ENCODE measurements around the gene CACNA1I. TPM values are rescaled to one million over a fixed set of nuclear protein-coding genes. Genes with fewer than 3 reads are reported as not detected.

CACNA1I gene
- total RNA-seq, 1 donor from 2014 or later, result 0.03 TPM

DNA sequence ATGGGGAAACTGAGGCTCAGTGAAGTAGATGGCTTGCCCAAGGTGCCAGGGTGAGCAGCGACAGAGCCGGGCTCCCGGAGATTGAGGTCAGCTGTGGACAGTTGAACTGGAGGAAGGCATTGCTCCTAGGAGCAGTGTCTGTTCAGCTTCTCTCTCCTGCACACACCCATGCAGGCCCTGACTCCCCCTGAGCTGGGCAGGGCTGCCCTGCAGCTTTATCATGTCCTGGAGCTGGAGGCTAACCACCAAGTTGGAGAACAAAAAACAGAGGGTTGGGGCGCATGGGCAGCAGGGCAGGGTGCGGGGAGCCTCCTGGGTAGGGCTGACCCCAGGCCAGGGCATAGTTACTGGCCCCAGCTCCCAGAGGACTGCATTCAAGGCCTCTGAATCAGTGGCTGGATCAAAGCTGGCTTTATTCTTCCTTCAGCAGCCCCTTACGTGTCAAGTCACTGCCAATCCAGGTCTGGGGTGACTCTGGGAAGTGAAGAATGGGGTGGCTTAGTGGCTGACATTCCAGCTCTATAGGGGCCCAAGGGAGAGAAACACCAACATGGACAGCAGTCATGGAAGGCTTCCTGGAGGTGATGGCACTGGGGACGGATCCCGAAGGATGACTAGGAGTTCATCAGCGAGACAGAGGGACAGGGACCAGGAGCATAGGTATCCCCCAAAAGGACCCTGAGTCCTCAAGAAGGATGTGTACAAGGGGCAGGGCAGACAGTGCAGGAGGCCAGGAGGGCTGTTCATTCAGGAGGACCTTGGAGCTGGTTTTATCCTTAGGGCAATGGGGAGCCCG, 83.8 kb downstream of the CACNA1I start:
- Mint-ChIP-seq H3K27me3 (ENCODE audit: unreplicated experiment) (peaks cover 19% of the 10 kb centered on the region), H3K36me3 (ENCODE audit: unreplicated experiment) (no peaks in the 10 kb centered on the region), H3K4me1 (ENCODE audit: unreplicated experiment) (no peaks in the 10 kb centered on the region), H3K27ac (ENCODE audit: unreplicated experiment) (no peak overlapping the region), H3K4me3 (ENCODE audit: unreplicated experiment) (no peak overlapping the region), H3K9me3 (ENCODE audit: unreplicated experiment) (no peaks in the 10 kb centered on the region)
- DNase-seq (ENCODE audit: extremely low spot score, unreplicated experiment), result no peak
- TF ChIP-seq, protein P1, sequence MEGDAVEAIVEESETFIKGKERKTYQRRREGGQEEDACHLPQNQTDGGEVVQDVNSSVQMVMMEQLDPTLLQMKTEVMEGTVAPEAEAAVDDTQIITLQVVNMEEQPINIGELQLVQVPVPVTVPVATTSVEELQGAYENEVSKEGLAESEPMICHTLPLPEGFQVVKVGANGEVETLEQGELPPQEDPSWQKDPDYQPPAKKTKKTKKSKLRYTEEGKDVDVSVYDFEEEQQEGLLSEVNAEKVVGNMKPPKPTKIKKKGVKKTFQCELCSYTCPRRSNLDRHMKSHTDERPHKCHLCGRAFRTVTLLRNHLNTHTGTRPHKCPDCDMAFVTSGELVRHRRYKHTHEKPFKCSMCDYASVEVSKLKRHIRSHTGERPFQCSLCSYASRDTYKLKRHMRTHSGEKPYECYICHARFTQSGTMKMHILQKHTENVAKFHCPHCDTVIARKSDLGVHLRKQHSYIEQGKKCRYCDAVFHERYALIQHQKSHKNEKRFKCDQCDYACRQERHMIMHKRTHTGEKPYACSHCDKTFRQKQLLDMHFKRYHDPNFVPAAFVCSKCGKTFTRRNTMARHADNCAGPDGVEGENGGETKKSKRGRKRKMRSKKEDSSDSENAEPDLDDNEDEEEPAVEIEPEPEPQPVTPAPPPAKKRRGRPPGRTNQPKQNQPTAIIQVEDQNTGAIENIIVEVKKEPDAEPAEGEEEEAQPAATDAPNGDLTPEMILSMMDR (IDR thresholded peaks at IDR 0.05), result no peak

DNA sequence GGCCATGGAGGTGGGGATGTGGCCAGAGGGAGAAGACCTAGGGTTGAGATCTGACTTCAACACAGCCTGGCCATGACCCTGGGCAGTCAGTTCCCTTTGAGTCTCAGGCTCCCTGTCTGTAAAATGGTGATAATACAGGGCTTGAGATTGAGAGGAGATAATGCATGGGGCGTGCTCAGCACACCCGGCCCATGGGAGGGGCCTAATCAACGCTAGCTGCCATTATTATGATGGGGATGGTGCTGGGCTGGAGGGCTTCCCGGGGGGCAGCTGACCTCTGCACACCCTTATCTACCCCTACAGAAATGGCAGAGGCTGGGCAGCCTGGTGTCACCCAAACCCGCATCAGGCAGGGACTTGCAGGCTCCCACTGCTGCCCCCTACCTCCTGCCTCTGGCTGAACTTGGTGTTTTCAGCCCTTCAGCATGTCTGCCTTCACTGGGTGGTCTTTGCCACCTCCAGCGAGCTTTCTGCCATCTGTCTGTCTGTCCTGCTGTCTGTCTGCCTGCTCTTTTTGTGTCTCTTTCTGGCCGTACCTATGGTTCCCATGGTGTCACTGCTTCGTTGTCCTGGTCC, 84.5 kb downstream of the CACNA1I start:
- Mint-ChIP-seq H3K27ac (ENCODE audit: unreplicated experiment) (no peak overlapping the region), H3K27me3 (ENCODE audit: unreplicated experiment) (peaks cover 23% of the 10 kb centered on the region), H3K9me3 (ENCODE audit: unreplicated experiment) (no peaks in the 10 kb centered on the region), H3K4me1 (ENCODE audit: unreplicated experiment) (no peaks in the 10 kb centered on the region), H3K36me3 (ENCODE audit: unreplicated experiment) (no peaks in the 10 kb centered on the region), H3K4me3 (ENCODE audit: unreplicated experiment) (no peak overlapping the region)
- TF ChIP-seq, protein P1 (IDR thresholded peaks at IDR 0.05), result peak; percentile 7
- no peak for DNase-seq (ENCODE audit: extremely low spot score, unreplicated experiment)

DNA sequence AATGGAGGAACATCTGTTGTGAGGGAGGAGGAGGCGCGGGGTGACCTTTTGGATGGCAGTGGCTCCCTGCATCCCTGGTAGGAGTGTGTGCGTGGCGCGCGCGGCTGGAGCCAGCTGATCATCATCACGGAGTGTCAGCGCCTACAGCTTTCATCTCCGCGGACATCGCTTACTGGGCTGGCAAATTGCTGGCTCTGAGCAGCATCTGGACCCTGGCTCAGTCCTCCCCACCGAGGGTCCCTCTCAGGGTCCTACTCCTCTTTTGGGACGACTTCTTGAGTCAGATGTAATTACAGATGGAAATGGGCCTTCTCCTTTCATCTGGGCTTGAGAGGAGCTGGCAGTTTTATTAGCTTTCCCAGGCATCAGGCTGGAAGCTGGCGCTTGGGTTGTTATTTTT, 85.3 kb downstream of the CACNA1I start:
- Mint-ChIP-seq H3K9me3 (ENCODE audit: unreplicated experiment) (no peaks in the 10 kb centered on the region), H3K27me3 (ENCODE audit: unreplicated experiment) (peaks cover 30% of the 10 kb centered on the region), H3K36me3 (ENCODE audit: unreplicated experiment) (no peaks in the 10 kb centered on the region), H3K27ac (ENCODE audit: unreplicated experiment) (no peak overlapping the region), H3K4me3 (ENCODE audit: unreplicated experiment) (no peak overlapping the region), H3K4me1 (ENCODE audit: unreplicated experiment) (no peaks in the 10 kb centered on the region)
- DNase-seq (ENCODE audit: extremely low spot score, unreplicated experiment), result no peak
- TF ChIP-seq, protein P1 (IDR thresholded peaks at IDR 0.05), result no peak

DNA sequence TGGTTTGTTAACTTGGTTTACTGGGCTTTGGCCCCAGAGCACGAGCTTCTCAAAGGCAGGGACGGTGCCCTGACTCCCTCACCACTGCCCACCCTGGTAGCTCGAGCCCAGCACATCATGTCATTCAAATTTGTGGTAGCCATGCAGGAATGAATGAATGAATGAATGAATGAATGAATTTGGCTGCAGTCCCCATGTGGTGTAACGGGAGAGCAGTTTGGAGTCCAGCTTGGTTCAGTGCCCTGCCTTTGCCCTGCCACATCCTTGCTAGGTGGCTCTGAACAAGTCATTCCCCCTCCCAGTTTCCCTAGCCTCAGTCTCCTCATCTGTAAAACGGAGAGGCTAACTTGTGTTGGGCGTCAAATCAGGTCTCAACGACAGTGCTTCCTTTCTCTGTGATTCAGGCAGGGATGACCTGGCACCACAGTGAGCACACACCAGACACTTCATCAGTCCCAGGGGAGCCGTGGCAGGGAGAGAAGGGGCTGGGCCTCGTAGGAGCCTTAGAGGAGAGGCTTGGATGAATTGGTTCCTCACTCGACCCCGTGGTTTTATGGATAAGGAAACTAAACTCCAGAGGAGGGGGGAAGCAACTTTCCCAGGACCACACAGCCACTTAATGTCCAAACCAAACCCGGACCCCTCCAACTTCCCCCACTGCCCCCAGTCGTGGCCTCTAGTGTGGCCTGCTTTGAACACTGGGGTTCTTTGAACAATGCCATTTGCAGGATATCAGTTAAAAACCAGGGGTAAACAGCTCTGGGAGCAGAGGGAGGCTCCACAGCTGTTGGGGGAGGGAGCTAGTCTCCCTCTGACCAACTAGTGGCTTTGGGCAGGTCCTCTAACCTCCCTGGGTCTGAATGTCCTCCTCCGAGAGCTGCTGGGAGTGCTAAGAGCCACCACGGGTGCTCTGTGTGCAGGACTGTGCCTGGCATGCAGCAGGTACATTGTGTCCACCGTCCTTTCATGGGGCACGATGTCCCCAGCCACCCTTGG, 86.2 kb downstream of the CACNA1I start:
- H3K27me3 Mint-ChIP-seq (ENCODE audit: unreplicated experiment), result peaks cover 39% of the 10 kb centered on the region

More for the DNA sequence above, 86.2 kb downstream of the CACNA1I start:
- Mint-ChIP-seq H3K4me1 (ENCODE audit: unreplicated experiment) (no peaks in the 10 kb centered on the region), H3K27ac (ENCODE audit: unreplicated experiment) (no peak overlapping the region), H3K4me3 (ENCODE audit: unreplicated experiment) (no peak overlapping the region), H3K9me3 (ENCODE audit: unreplicated experiment) (no peaks in the 10 kb centered on the region), H3K36me3 (ENCODE audit: unreplicated experiment) (no peaks in the 10 kb centered on the region)
- TF ChIP-seq, protein P1 (IDR thresholded peaks at IDR 0.05), result no peak
- DNase-seq (ENCODE audit: extremely low spot score, unreplicated experiment), result no peak
